ENCODE measurements around the gene ADARB2. TPM values are rescaled to one million over a fixed set of nuclear protein-coding genes. Genes with fewer than 3 reads are reported as not detected.

The ADARB2 gene
- total RNA-seq, 1 experiment from 2014 or later, result not detected

DNA sequence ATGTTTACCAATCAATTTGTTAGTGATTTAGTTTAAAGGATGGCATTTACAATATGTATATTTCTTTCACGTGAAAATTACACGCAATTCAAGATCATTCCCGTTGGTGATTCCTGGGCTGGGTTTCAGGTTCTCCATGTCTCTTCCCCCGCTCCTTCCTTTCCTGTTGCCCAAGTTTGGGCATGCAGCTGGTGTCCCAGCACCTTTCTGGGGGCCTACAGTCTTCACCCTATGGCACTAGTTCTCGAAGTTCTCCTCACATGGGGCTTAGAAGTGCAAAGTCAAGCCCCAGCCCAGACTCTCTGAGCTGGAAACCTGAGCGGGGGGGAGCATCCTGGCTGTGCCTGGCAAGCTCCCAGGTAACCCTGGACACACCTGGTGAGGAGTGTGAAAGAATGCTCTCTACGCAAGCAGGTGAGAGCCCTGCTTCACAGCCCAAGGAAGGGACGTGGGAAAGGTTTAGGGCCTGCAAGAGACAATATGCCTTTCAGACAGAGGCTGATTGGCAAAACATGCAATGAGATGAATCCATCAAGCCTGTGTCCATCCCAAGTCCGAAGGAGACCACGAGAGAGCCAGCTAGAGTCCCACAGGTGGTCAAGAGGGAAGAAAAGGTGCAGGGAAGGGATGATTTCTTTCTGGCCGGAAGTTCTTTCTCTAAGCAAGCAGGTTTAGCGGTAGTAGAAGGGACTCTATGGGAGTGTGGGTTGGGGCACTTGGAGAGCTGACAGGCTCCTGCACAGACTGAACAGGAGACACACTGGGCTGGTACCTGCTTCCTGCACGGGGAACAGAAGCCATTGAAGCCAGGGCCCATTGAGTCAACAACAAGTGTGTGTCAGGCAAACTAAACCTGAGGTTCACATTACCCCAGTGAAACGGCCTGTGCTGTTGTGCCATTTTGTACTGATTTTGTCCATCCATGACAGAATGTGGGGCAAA, 131.1 kb downstream of the ADARB2 start:
- H3K4me1 Mint-ChIP-seq (ENCODE audit: low read depth, unreplicated experiment), result no peaks in the 10 kb centered on the region
- TF ChIP-seq CTCF (IDR thresholded peaks at IDR 0.05; ENCODE audit: unreplicated experiment), result no peak
- CTCF ChIA-PET, result no interaction called here
- intact Hi-C loops (cut with micrococcal nuclease; ENCODE audit: unreplicated experiment), result no loop called here
- H3K36me3 Mint-ChIP-seq (ENCODE audit: insufficient read depth, unreplicated experiment), result no peaks in the 10 kb centered on the region
- no TSS peak for BruUV-seq (replicated peaks)
- peaks cover 55% of the 10 kb centered on the region for H3K27me3 Mint-ChIP-seq (ENCODE audit: unreplicated experiment)
- H3K27ac Mint-ChIP-seq (ENCODE audit: unreplicated experiment), result no peak overlapping the region
- DNase-seq, result no peak
- H3K9me3 Mint-ChIP-seq (ENCODE audit: low read depth, unreplicated experiment), result peaks cover 8% of the 10 kb centered on the region
- H3K4me3 Mint-ChIP-seq (ENCODE audit: low read depth, unreplicated experiment), result no peak overlapping the region

DNA sequence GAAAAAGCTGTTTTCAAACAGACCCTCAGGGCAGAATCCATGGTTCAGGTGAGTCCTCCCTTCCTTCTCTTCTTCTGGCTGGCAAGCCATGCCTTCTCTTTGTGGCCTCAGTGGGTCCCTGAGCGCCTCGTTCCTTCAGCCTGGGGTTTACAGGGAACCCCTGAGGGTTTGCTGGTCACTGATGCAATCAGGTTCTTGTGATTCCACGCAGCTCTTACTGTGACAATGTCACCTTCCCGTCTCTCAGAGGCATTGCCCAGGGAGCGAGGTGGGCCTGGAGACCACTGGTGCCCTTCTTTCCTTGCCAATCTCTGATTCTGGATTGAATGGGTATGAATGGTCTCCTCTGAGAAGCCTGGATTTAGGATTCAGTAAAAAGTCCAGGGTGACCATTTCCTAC, 132.2 kb downstream of the ADARB2 start:
- BruUV-seq (replicated peaks), result no TSS peak
- TF ChIP-seq CTCF (IDR thresholded peaks at IDR 0.05; ENCODE audit: unreplicated experiment), result no peak
- DNase-seq, result no peak
- CTCF ChIA-PET, result no interaction called here
- Mint-ChIP-seq H3K4me1 (ENCODE audit: low read depth, unreplicated experiment) (no peaks in the 10 kb centered on the region), H3K4me3 (ENCODE audit: low read depth, unreplicated experiment) (no peak overlapping the region), H3K27me3 (ENCODE audit: unreplicated experiment) (peaks cover 44% of the 10 kb centered on the region), H3K9me3 (ENCODE audit: low read depth, unreplicated experiment) (peaks cover 8% of the 10 kb centered on the region), H3K36me3 (ENCODE audit: insufficient read depth, unreplicated experiment) (no peaks in the 10 kb centered on the region), H3K27ac (ENCODE audit: unreplicated experiment) (no peak overlapping the region)
- intact Hi-C loops (cut with micrococcal nuclease; ENCODE audit: unreplicated experiment), result no loop called here

- BruUV-seq (replicated peaks), result no TSS peak
- Mint-ChIP-seq H3K27me3 (ENCODE audit: unreplicated experiment) (peaks cover 36% of the 10 kb centered on the region), H3K27ac (ENCODE audit: unreplicated experiment) (no peak overlapping the region), H3K4me1 (ENCODE audit: low read depth, unreplicated experiment) (no peaks in the 10 kb centered on the region), H3K9me3 (ENCODE audit: low read depth, unreplicated experiment) (peaks cover 8% of the 10 kb centered on the region), H3K4me3 (ENCODE audit: low read depth, unreplicated experiment) (no peak overlapping the region), H3K36me3 (ENCODE audit: insufficient read depth, unreplicated experiment) (no peaks in the 10 kb centered on the region)
- CTCF ChIA-PET, result no interaction called here
- TF ChIP-seq CTCF (IDR thresholded peaks at IDR 0.05; ENCODE audit: unreplicated experiment), result no peak
- intact Hi-C loops (cut with micrococcal nuclease; ENCODE audit: unreplicated experiment), result no loop called here
- DNase-seq, result no peak
Observed at GRCh38 chr10:1604246-1604645, 133.1 kb downstream of the ADARB2 start.

- CTCF ChIA-PET, result no interaction called here
- no peak overlapping the region for H3K4me3 Mint-ChIP-seq (ENCODE audit: low read depth, unreplicated experiment)
- no peak for TF ChIP-seq CTCF (IDR thresholded peaks at IDR 0.05; ENCODE audit: unreplicated experiment)
- no peaks in the 10 kb centered on the region for H3K4me1 Mint-ChIP-seq (ENCODE audit: low read depth, unreplicated experiment)
- intact Hi-C loops (cut with micrococcal nuclease; ENCODE audit: unreplicated experiment), result no loop called here
- H3K36me3 Mint-ChIP-seq (ENCODE audit: insufficient read depth, unreplicated experiment), result no peaks in the 10 kb centered on the region
- BruUV-seq (replicated peaks), result no TSS peak
- H3K9me3 Mint-ChIP-seq (ENCODE audit: low read depth, unreplicated experiment), result peaks cover 6% of the 10 kb centered on the region
- H3K27ac Mint-ChIP-seq (ENCODE audit: unreplicated experiment), result no peak overlapping the region
- H3K27me3 Mint-ChIP-seq (ENCODE audit: unreplicated experiment), result peaks cover 36% of the 10 kb centered on the region
- DNase-seq, result no peak
Observed at GRCh38 chr10:1603181-1603580, 134.1 kb downstream of the ADARB2 start.

Data from Calu3 (cell line).